Endothelial cell of umbilical vein (primary cell): ENCODE results near the gene ZFPM1. TPM values are rescaled to one million over a fixed set of nuclear protein-coding genes. Genes with fewer than 3 reads are reported as not detected.

ENCODE experiments used
- BruUV-seq: library from RNA; stranded (reverse); fragments of 400-500 nt; replicated peaks from 2 replicates; lab custom pipeline; 2021; lab: Mats Ljungman, UMichigan
- CTCF ChIA-PET: fragments of 300-600, 350-600 bp; sonication (Branson Sonifier 250); formaldehyde crosslinking; loops from one replicate; lab custom pipeline; 2021; ENCODE audit warnings: antibody characterized with exemption, inconsistent platforms; lab: Charles Lee
- POLR2A ChIA-PET: fragments of 300-600, 350-600 bp; sonication (Branson Sonifier 250); formaldehyde crosslinking; loops from one replicate; lab custom pipeline; 2021; ENCODE audit warnings: antibody characterized with exemption, inconsistent platforms; lab: Charles Lee
- DNase-seq: peaks from one replicate; pipeline ENCODE4 v3.0.0-alpha.2; 2011; ENCODE audit warnings: low read depth, low spot score
- FAIRE-seq: peaks from 2 replicates; lab custom pipeline; 2011; peaks lifted over from hg19 to GRCh38; lab: Jason Lieb, UNC
- H2AFZ ChIP-seq: 2 replicates; pipeline ENCODE4 v1.6.0; 2012; ENCODE audit warnings: low read depth, low read length, control low read depth, inconsistent platforms
- H3K27ac ChIP-seq: 2 replicates; pipeline ENCODE4 v1.5.1; 2011; ENCODE audit warnings: low read depth, mild to moderate bottlenecking, control low read depth, low read length, moderate library complexity; ENCODE audit not compliant: insufficient read depth
- H3K27me3 ChIP-seq, 2 experiments: 2 replicates each; pipeline versions ENCODE4 v1.6.0 to v1.6.1; 2011; ENCODE audit warnings: low read length in 2 of 2, mixed read lengths in 1 of 2; ENCODE audit not compliant: control insufficient read depth in 2 of 2, insufficient read depth in 2 of 2
- H3K36me3 ChIP-seq, 2 experiments: 2 replicates in 1 of 2; 3 replicates in 1 of 2; pipeline ENCODE4 v1.5.1; 2011; ENCODE audit warnings: low read length in 2 of 2, mild to moderate bottlenecking in 1 of 2, moderate library complexity in 1 of 2; ENCODE audit not compliant: control insufficient read depth in 2 of 2, insufficient read depth in 2 of 2; ENCODE audit errors: extremely low read depth in 1 of 2
- H3K4me1 ChIP-seq: 3 replicates; pipeline ENCODE4 v1.5.1; 2011; ENCODE audit warnings: mild to moderate bottlenecking, low read length; ENCODE audit not compliant: control insufficient read depth, insufficient read depth; ENCODE audit errors: extremely low read depth
- H3K4me2 ChIP-seq: 2 replicates; pipeline ENCODE4 v1.6.1; 2011; ENCODE audit warnings: low read length, control low read depth, mixed read lengths; ENCODE audit not compliant: insufficient read depth
- H3K4me3 ChIP-seq, 3 experiments: fragments of 200-600 bp in 1 of 3; sonication (generic), shearing (Covaris generic) in 1 of 3; replicated peaks in 1 of 3; 2 replicates each; pipeline ENCODE4 v1.5.1; 2011 to 2016; ENCODE audit warnings: control low read depth in 3 of 3, low read length in 3 of 3, mild to moderate bottlenecking in 2 of 3, inconsistent platforms in 1 of 3, low read depth in 1 of 3, moderate library complexity in 1 of 3; ENCODE audit not compliant: insufficient read depth in 1 of 3
- H3K79me2 ChIP-seq: 2 replicates; pipeline ENCODE4 v1.6.0; 2012; ENCODE audit warnings: low read length, inconsistent platforms; ENCODE audit not compliant: control insufficient read depth, insufficient read depth
- H3K9ac ChIP-seq: replicated peaks from 2 replicates; pipeline ENCODE3; 2011; ENCODE audit warnings: low read length, control low read depth; ENCODE audit not compliant: insufficient read depth; ENCODE audit errors: extremely low read depth
- H3K9me1 ChIP-seq: replicated peaks from 3 replicates; pipeline ENCODE4 v1.6.0; 2011; ENCODE audit warnings: mild to moderate bottlenecking, low read length; ENCODE audit not compliant: control insufficient read depth, insufficient read depth; ENCODE audit errors: extremely low read depth
- H3K9me3 ChIP-seq: replicated peaks from 2 replicates; pipeline ENCODE4 v1.5.1; 2012; ENCODE audit warnings: low read length, inconsistent platforms; ENCODE audit not compliant: control insufficient read depth, insufficient read depth
- H4K20me1 ChIP-seq: replicated peaks from 2 replicates; pipeline ENCODE3; 2011; ENCODE audit warnings: mild to moderate bottlenecking, low read length; ENCODE audit not compliant: control insufficient read depth, insufficient read depth; ENCODE audit errors: extremely low read depth
- CTCF ChIP-seq, 2 donors: IDR thresholded peaks; 1 replicate in 1 of 2; 2 replicates in 1 of 2; pipeline ENCODE4 v1.5.1; 2011; ENCODE audit warnings: low read length in 2 of 2, mild to moderate bottlenecking in 2 of 2, moderate library complexity in 2 of 2, control low read depth in 1 of 2, inconsistent platforms in 1 of 2, low read depth in 1 of 2; ENCODE audit not compliant: insufficient read depth in 1 of 2; ENCODE audit errors: extremely low read depth in 1 of 2
- EZH2 ChIP-seq: IDR thresholded peaks from 2 replicates; pipeline ENCODE4 v1.6.1; 2012; ENCODE audit warnings: borderline replicate concordance, low read depth, mild to moderate bottlenecking, moderate library complexity, low read length, inconsistent platforms; ENCODE audit not compliant: severe bottlenecking
- FOS ChIP-seq: IDR thresholded peaks from 2 replicates; pipeline ENCODE4 v1.6.1; 2011; ENCODE audit warnings: mild to moderate bottlenecking, low read length, moderate library complexity, borderline replicate concordance; ENCODE audit not compliant: insufficient read depth
- GATA2 ChIP-seq: IDR thresholded peaks from 2 replicates; pipeline ENCODE4 v1.7.0; 2011; ENCODE audit warnings: low read depth, mild to moderate bottlenecking, moderate library complexity, mixed read lengths, low read length; ENCODE audit not compliant: insufficient read length, insufficient read depth
- JUN ChIP-seq: IDR thresholded peaks from 2 replicates; pipeline ENCODE4 v1.6.1; 2011; ENCODE audit warnings: borderline replicate concordance, low read depth; ENCODE audit not compliant: insufficient read length, insufficient read depth
- MYC ChIP-seq: IDR thresholded peaks from one replicate; pipeline ENCODE4 v1.6.1; 2011; ENCODE audit warnings: mild to moderate bottlenecking, low read depth, low read length
- POLR2A ChIP-seq: IDR thresholded peaks from 2 replicates; pipeline ENCODE4 v1.6.1; 2012; ENCODE audit warnings: low read depth, mild to moderate bottlenecking, control low read depth, low read length
- POLR2AphosphoS5 ChIP-seq: IDR thresholded peaks from 2 replicates; pipeline ENCODE4 v1.6.1; 2012; ENCODE audit warnings: low read depth, mild to moderate bottlenecking, control low read depth, low read length, moderate library complexity; ENCODE audit not compliant: insufficient read depth
- dilution Hi-C: fragments of 300-500 bp; cut with MboI; formaldehyde crosslinking; loops from one replicate; pipeline ENCODE4 v1.15.0; 2019; ENCODE audit warnings: low sequenced_read_pairs; ENCODE audit not compliant: extremely low pct_ligation_motif_present
- intact Hi-C: fragments of 100-400 bp; cut with micrococcal nuclease; formaldehyde crosslinking; loops from one replicate; pipeline ENCODE4 v1.10.0; 2022
- polyA plus RNA-seq, 4 experiments: library from polyadenylated mRNA; depleted of rRNA in 3 of 4; stranded (reverse) in 3 of 4; unstranded in 1 of 4; fragments of >200 nt; gene quantifications; 2 replicates each; pipeline versions ENCODE4 v1.2.1 to v1.2.3, GENCODE V29; 2011 to 2012; ENCODE audit warnings: missing spikeins in 1 of 4
- total RNA-seq: library from RNA; stranded (reverse); gene quantifications from 2 replicates; pipeline ENCODE4 v1.2.3, GENCODE V29; 2021
- TF ChIP-seq, protein P1 (sequence below): IDR thresholded peaks from 2 replicates; pipeline ENCODE4 v1.6.1; 2011; ENCODE audit not compliant: insufficient read depth, insufficient read length

The ZFPM1 gene
- total and polyA plus RNA-seq, 2 donors (not counting 3 experiments of a cell fraction or from before 2014, with no cell fraction given), result 0.37 to 7.5 TPM

- no peak for FAIRE-seq
- intact Hi-C loops, result no loop called here
- Histone ChIP-seq H3K27me3 (peaks cover 2 to 11% of the 10 kb centered on the region in 2 experiments), H3K9ac (no peak overlapping the region), H3K79me2 (no peaks in the 10 kb centered on the region), H3K4me1 (no peaks in the 10 kb centered on the region), H3K9me1 (no peaks in the 10 kb centered on the region), H3K9me3 (peaks cover 3% of the 10 kb centered on the region), H3K4me3 (no peak overlapping the region), H3K36me3 (no peaks in the 10 kb centered on the region), H3K27ac (no peak overlapping the region), H4K20me1 (no peaks in the 10 kb centered on the region), H2AFZ (no peak overlapping the region), H3K4me2 (no peak overlapping the region)
- ChIA-PET CTCF (interaction anchor here (1.3 kb wide), 1 partner anchor 20 kb away, joined by 4 read pairs; no protein-coding TSS in a partner anchor), POLR2A (no interaction called here)
- no peak for TF ChIP-seq CTCF (IDR thresholded peaks at IDR 0.05; ENCODE audit: extremely low read depth in 1 of 2, insufficient read depth in 1 of 2, low read depth in 1 of 2, low read length in 2 of 2)
- no peak for TF ChIP-seq JUN
- TF ChIP-seq, protein P1, sequence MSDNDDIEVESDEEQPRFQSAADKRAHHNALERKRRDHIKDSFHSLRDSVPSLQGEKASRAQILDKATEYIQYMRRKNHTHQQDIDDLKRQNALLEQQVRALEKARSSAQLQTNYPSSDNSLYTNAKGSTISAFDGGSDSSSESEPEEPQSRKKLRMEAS, result no peak
- no peak for TF ChIP-seq MYC
- dilution Hi-C loops, result no loop called here
- DNase-seq, result no peak
- BruUV-seq, result no TSS peak
Measured at GRCh38 chr16:88539261-88539651, 86.2 kb downstream of the ZFPM1 start.

DNA sequence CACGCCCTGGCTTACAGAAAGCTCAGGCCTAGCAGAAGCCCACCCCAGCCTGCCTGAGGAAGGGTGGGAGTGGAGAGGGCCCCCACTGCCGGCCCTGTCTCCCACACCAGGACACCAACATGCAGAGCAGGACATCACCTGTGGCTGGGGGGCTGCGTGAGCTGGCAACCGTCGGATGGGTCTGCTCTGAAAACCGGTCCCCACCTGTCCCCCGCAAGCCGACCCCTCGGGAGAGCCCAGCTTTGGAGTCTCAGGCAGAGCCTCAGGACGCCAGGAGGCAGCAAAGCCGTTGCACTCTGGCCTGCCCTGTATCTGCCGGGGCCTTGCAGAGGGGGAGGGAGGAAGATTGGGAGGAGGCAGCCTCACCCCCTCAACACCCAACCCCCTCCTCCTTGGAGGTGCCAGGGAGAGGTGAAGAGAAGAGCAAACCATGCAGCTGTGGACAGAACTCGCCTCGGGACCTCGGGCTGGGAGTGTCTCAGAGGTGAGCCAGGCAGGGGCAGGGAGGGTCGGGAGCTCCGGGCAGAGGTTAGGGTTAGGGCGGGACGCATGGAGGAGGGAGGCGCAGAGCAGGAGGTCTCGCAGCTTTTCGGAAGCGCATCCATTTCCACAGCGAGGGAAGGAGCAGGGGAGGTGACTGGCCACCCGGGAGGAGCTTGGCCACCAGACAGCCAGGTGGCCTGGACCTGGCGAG, 86.7 kb downstream of the ZFPM1 start:
- Histone ChIP-seq H3K36me3 (no peaks in the 10 kb centered on the region), H2AFZ (no peak overlapping the region), H3K4me2 (no peak overlapping the region), H3K9me3 (peaks cover 3% of the 10 kb centered on the region), H4K20me1 (no peaks in the 10 kb centered on the region), H3K27ac (no peak overlapping the region), H3K27me3 (peaks cover 2 to 11% of the 10 kb centered on the region in 2 experiments), H3K79me2 (no peaks in the 10 kb centered on the region), H3K4me3 (no peak overlapping the region), H3K4me1 (no peaks in the 10 kb centered on the region), H3K9me1 (no peaks in the 10 kb centered on the region), H3K9ac (no peak overlapping the region)
- dilution Hi-C loops, result no loop called here
- POLR2A ChIA-PET, result no interaction called here
- CTCF ChIA-PET, result interaction anchor here (1.3 kb wide), 1 partner anchor 19 kb away, joined by 4 read pairs; no protein-coding TSS in a partner anchor
- BruUV-seq, result no TSS peak
- no peak for FAIRE-seq
- TF ChIP-seq, protein P1, result no peak
- TF ChIP-seq POLR2A (no peak), CTCF (IDR thresholded peaks at IDR 0.05; ENCODE audit: extremely low read depth in 1 of 2, insufficient read depth in 1 of 2, low read depth in 1 of 2, low read length in 2 of 2) (no peak), EZH2 (no peak), GATA2 (no peak), JUN (no peak), FOS (no peak), MYC (no peak), POLR2AphosphoS5 (no peak)
- intact Hi-C loops, result no loop called here
- DNase-seq, result no peak
